Stimulated activated CD4-positive, alpha-beta T cell treated with anti-CD3 and anti-CD28 coated beads, Interleukin-4, amount 100 ng/mL, for 4 hours (primary cell): ENCODE measurements around the gene KIF5C.

Experiments
- DNase-seq, 2 experiments: peaks; one replicate each; pipeline ENCODE4 v3.0.0-alpha.2; 2020

The KIF5C gene

GRCh38 chr2:148888003-148888501, 13.0 kb downstream of the KIF5C start:
- DNase-seq = no peak

GRCh38 chr2:148888986-148889385, 14.0 kb downstream of the KIF5C start:
- DNase-seq = no peak

- no peak for DNase-seq
These were observed 18.9 kb downstream of the KIF5C start for GRCh38 chr2:148893906-148894305.

- DNase-seq = no peak
These were observed 21.1 kb downstream of the KIF5C start for GRCh38 chr2:148896136-148896535.

GRCh38 chr2:148899638-148900318, 24.8 kb downstream of the KIF5C start:
- DNase-seq = no peak

- DNase-seq = no peak
These were observed 25.4 kb downstream of the KIF5C start for GRCh38 chr2:148900350-148900837.

GRCh38 chr2:148901142-148901541, 26.1 kb downstream of the KIF5C start:
- DNase-seq = no peak

GRCh38 chr2:148902798-148903197, 27.8 kb downstream of the KIF5C start:
- no peak for DNase-seq

GRCh38 chr2:148903294-148903693, 28.3 kb downstream of the KIF5C start:
- no peak for DNase-seq

GRCh38 chr2:148903979-148904378, 29.0 kb downstream of the KIF5C start:
- no peak for DNase-seq

GRCh38 chr2:148906124-148906523, 31.1 kb downstream of the KIF5C start:
- DNase-seq = no peak

GRCh38 chr2:148907085-148907785, 32.2 kb downstream of the KIF5C start:
- no peak for DNase-seq

- no peak for DNase-seq
These were observed 34.1 kb downstream of the KIF5C start for GRCh38 chr2:148909114-148909513.

GRCh38 chr2:148913061-148913460, 38.0 kb downstream of the KIF5C start:
- DNase-seq = no peak

GRCh38 chr2:148913492-148913891, 38.5 kb downstream of the KIF5C start:
- no peak for DNase-seq

- no peak for DNase-seq
These were observed 39.4 kb downstream of the KIF5C start for GRCh38 chr2:148914463-148914862.

- DNase-seq = no peak
These were observed 42.4 kb downstream of the KIF5C start for GRCh38 chr2:148917431-148917830.

GRCh38 chr2:148918554-148918953, 43.5 kb downstream of the KIF5C start:
- no peak for DNase-seq

- DNase-seq = no peak
These were observed 45.5 kb downstream of the KIF5C start for GRCh38 chr2:148920559-148920958.

GRCh38 chr2:148922062-148922461, 47.0 kb downstream of the KIF5C start:
- DNase-seq = no peak

- DNase-seq = no peak
These were observed 47.9 kb downstream of the KIF5C start for GRCh38 chr2:148922776-148923475.

- no peak for DNase-seq
These were observed 49.6 kb downstream of the KIF5C start for GRCh38 chr2:148924514-148925178.
